HEK293T (cell line): ENCODE results near the gene CYSLTR2.

Experiments used
- CTCF ChIA-PET: fragments of 350-600 bp; formaldehyde crosslinking; extraction: SDS; loops from one replicate; lab custom pipeline; 2021; ENCODE audit warnings: antibody characterized with exemption, inconsistent platforms; lab: Yijun Ruan, JAX
- POLR2A ChIA-PET: fragments of 350-600 bp; formaldehyde crosslinking; extraction: SDS; loops from one replicate; lab custom pipeline; 2020; ENCODE audit warnings: antibody characterized with exemption, inconsistent platforms; lab: Yijun Ruan, JAX
- DNase-seq: peaks from one replicate; pipeline ENCODE4 v3.0.0; 2012; ENCODE audit warnings: mixed read lengths; ENCODE audit errors: extremely low spot score
- ARNT ChIP-seq: fragments of 450-650 bp; IDR thresholded peaks from 2 replicates; pipeline ENCODE4 v1.6.1; 2017; ENCODE audit warnings: mild to moderate bottlenecking
- BHLHE40 ChIP-seq: fragments of 450-650 bp; IDR thresholded peaks from 2 replicates; pipeline ENCODE4 v1.6.1; 2016; ENCODE audit warnings: mild to moderate bottlenecking, moderate library complexity, borderline replicate concordance
- CTBP1 ChIP-seq: fragments of 450-650 bp; IDR thresholded peaks from 2 replicates; pipeline ENCODE4 v1.6.1; 2016; ENCODE audit warnings: borderline replicate concordance
- ELF4 ChIP-seq: fragments of 450-650 bp; IDR thresholded peaks from 2 replicates; pipeline ENCODE4 v1.6.1; 2017; ENCODE audit warnings: antibody characterized with exemption
- FOXA1 ChIP-seq: fragments of 450-650 bp; IDR thresholded peaks from 2 replicates; pipeline ENCODE4 v1.6.1; 2016; ENCODE audit warnings: mild to moderate bottlenecking
- FOXK2 ChIP-seq: fragments of 450-650 bp; IDR thresholded peaks from 2 replicates; pipeline ENCODE4 v1.6.1; 2016; ENCODE audit warnings: mild to moderate bottlenecking
- FOXM1 ChIP-seq: fragments of 450-650 bp; IDR thresholded peaks from 2 replicates; pipeline ENCODE4 v1.6.1; 2017; ENCODE audit warnings: mild to moderate bottlenecking, borderline replicate concordance
- HDGF ChIP-seq: fragments of 450-650 bp; IDR thresholded peaks from 2 replicates; pipeline ENCODE4 v1.6.1; 2017; ENCODE audit warnings: antibody characterized with exemption, borderline replicate concordance
- L3MBTL2 ChIP-seq: fragments of 450-650 bp; conservative IDR thresholded peaks from 2 replicates; pipeline ENCODE4 v1.6.1; 2016; ENCODE audit warnings: mild to moderate bottlenecking
- LEF1 ChIP-seq: fragments of 450-650 bp; IDR thresholded peaks from 2 replicates; pipeline ENCODE4 v1.6.1; 2017; ENCODE audit warnings: mild to moderate bottlenecking, borderline replicate concordance
- NFRKB ChIP-seq: fragments of 450-650 bp; IDR thresholded peaks from 2 replicates; pipeline ENCODE4 v1.6.1; 2016; ENCODE audit warnings: mild to moderate bottlenecking, moderate library complexity
- PKNOX1 ChIP-seq: fragments of 450-650 bp; IDR thresholded peaks from 2 replicates; pipeline ENCODE4 v1.6.1; 2016
- SP1 ChIP-seq: fragments of 450-650 bp; IDR thresholded peaks from 2 replicates; pipeline ENCODE4 v1.6.1; 2017
- SUZ12 ChIP-seq: fragments of 450-650 bp; IDR thresholded peaks from 2 replicates; pipeline ENCODE4 v1.6.1; 2016; ENCODE audit warnings: mild to moderate bottlenecking
- TARDBP ChIP-seq: fragments of 450-650 bp; IDR thresholded peaks from 2 replicates; pipeline ENCODE4 v1.6.1; 2016
- ZNF384 ChIP-seq: fragments of 450-650 bp; IDR thresholded peaks from 2 replicates; pipeline ENCODE4 v1.6.1; 2016

CYSLTR2 gene

GRCh38 chr13:48642061-48642460 lies 11.7 kb upstream of the CYSLTR2 start:
- ChIA-PET POLR2A (no interaction called here), CTCF (no interaction called here)
- no peak for DNase-seq
- TF ChIP-seq L3MBTL2 (no peak), LEF1 (no peak), FOXK2 (no peak), ARNT (no peak), ZNF384 (no peak), BHLHE40 (no peak), FOXM1 (no peak), PKNOX1 (no peak), CTBP1 (no peak), NFRKB (no peak), TARDBP (no peak), ELF4 (no peak)

GRCh38 chr13:48643159-48643558 lies 10.6 kb upstream of the CYSLTR2 start:
- ChIA-PET CTCF (no interaction called here), POLR2A (no interaction called here)
- no peak for DNase-seq

GRCh38 chr13:48644141-48644540 lies 9.6 kb upstream of the CYSLTR2 start:
- CTCF ChIA-PET = no interaction called here
- POLR2A ChIA-PET = no interaction called here

More at GRCh38 chr13:48643159-48643558, 10.6 kb upstream of the CYSLTR2 start:
- TF ChIP-seq SUZ12 = no peak
- TF ChIP-seq FOXA1 = no peak
- TF ChIP-seq FOXM1 = no peak
- TF ChIP-seq NFRKB = no peak
- TF ChIP-seq SP1 = no peak
- TF ChIP-seq PKNOX1 = no peak
- TF ChIP-seq LEF1 = no peak
- no peak for TF ChIP-seq ELF4
- no peak for TF ChIP-seq L3MBTL2
- TF ChIP-seq BHLHE40 = no peak
- TF ChIP-seq FOXK2 = no peak
- no peak for TF ChIP-seq ZNF384
- TF ChIP-seq TARDBP = no peak
- no peak for TF ChIP-seq HDGF
- TF ChIP-seq ARNT = no peak
- no peak for TF ChIP-seq CTBP1

GRCh38 chr13:48644951-48645350 lies 8.8 kb upstream of the CYSLTR2 start:
- TF ChIP-seq CTBP1 (no peak), NFRKB (no peak), PKNOX1 (no peak), ARNT (no peak), BHLHE40 (no peak), ZNF384 (no peak), FOXA1 (no peak), L3MBTL2 (no peak), SP1 (no peak), FOXK2 (no peak), TARDBP (no peak), HDGF (no peak), SUZ12 (no peak)
- DNase-seq = no peak
- POLR2A ChIA-PET = no interaction called here
- CTCF ChIA-PET = no interaction called here

More at GRCh38 chr13:48644141-48644540, 9.6 kb upstream of the CYSLTR2 start:
- TF ChIP-seq HDGF (no peak), L3MBTL2 (no peak), PKNOX1 (no peak), ZNF384 (no peak), SP1 (no peak), BHLHE40 (no peak), FOXK2 (no peak), NFRKB (no peak)
- DNase-seq = no peak

GRCh38 chr13:48645845-48646244 lies 7.9 kb upstream of the CYSLTR2 start:
- POLR2A ChIA-PET = no interaction called here
- DNase-seq = no peak
- CTCF ChIA-PET = no interaction called here
- TF ChIP-seq FOXM1 (no peak), L3MBTL2 (no peak), LEF1 (no peak), FOXA1 (no peak), CTBP1 (no peak), ELF4 (no peak), ZNF384 (no peak), ARNT (no peak), FOXK2 (no peak), SUZ12 (no peak), PKNOX1 (no peak), SP1 (no peak), TARDBP (no peak), HDGF (no peak)
